Central memory CD4-positive, alpha-beta T cell (primary cell): Measurements from ENCODE around the gene VEGFA.

Experiments used
- DNase-seq: peaks from one replicate; pipeline ENCODE4 v3.0.0; 2022

The VEGFA gene

GRCh38 chr6:43826730-43827129, 56.7 kb downstream of the VEGFA start:
- DNase-seq, result no peak

- no peak for DNase-seq
These were observed 57.9 kb downstream of the VEGFA start for GRCh38 chr6:43827898-43828297.

GRCh38 chr6:43828711-43829110, 58.7 kb downstream of the VEGFA start:
- DNase-seq, result no peak

- DNase-seq, result no peak
These were observed 59.5 kb downstream of the VEGFA start for GRCh38 chr6:43829470-43829869.

- DNase-seq, result no peak
These were observed 60.8 kb downstream of the VEGFA start for GRCh38 chr6:43830775-43831174.

GRCh38 chr6:43831191-43831590, 61.2 kb downstream of the VEGFA start:
- no peak for DNase-seq

- no peak for DNase-seq
These were observed 63.4 kb downstream of the VEGFA start for GRCh38 chr6:43833223-43833995.

GRCh38 chr6:43833996-43834390, 64.0 kb downstream of the VEGFA start:
- DNase-seq, result no peak

GRCh38 chr6:43834528-43835155, 64.6 kb downstream of the VEGFA start:
- DNase-seq, result no peak

- no peak for DNase-seq
These were observed 65.9 kb downstream of the VEGFA start for GRCh38 chr6:43835872-43836419.
